HUDEP-2 (cell line): ENCODE results near the gene CRIM1.

Experiments used
- DNase-seq, 76 experiments: peaks; one replicate each; lab custom pipeline; 2025; ENCODE audit not compliant: unreplicated experiment in 76 of 76; lab: John Stamatoyannopoulos, UW

The CRIM1 gene

DNA sequence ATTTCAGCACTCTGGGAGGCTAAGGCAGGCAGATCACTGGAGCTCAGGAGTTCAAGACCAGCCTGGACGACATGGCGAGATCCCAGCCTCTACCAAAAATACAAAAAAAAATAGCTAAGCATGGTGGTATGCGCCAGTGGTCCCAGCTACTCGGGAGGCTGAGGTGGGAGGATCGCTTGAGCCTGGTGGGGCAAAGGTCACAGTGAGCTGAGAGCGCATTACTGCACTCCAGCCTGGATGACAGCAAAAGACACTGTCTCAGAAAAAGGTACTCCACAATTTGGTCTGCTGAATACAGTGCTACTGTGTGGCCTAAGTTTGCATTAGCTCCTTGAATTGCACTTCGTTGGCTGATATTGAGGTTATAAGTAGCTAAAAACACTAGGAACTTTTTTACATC lies 144.5 kb downstream of the CRIM1 start:
- no peak for DNase-seq

DNA sequence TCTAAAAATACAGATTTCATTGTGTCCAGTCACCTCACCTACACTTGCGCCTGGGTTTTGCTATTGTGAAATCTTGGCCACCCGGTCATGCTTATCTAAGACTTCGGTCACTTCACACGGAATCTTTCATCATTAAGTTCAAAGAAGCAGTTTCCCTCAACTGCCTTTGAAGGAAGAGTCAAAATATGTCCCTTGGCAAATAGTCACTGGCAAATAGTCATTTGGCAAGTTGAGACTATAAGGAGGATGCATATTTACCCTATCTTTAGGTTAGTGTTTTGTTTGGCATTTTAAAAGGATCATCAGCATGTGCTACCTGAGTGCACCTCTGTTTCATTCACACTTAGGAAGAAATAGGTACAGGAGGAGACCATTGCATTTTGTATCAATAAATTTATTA lies 146.5 kb downstream of the CRIM1 start:
- no peak for DNase-seq

DNA sequence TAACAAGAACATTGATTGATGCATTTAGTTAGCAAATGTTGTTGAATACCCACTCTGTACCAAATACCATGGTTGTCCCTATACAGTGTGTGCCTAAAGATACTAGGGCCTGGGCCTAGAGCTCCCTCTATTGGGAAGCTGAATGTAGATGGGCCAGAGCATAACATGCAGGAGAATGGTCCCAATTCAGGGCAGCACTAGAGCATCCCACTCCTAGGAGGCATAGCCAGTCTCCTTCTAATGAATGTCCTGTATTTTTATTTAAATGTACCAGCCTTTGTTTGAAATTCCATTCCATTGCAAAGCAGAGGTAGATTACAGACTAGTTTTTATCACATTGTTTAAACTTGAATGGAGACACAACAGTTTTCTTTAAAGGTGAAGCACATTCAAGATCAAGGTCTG lies 151.8 kb downstream of the CRIM1 start:
- peak in 50 of 76 experiments; percentile 4 to 66 (median 35) for DNase-seq

DNA sequence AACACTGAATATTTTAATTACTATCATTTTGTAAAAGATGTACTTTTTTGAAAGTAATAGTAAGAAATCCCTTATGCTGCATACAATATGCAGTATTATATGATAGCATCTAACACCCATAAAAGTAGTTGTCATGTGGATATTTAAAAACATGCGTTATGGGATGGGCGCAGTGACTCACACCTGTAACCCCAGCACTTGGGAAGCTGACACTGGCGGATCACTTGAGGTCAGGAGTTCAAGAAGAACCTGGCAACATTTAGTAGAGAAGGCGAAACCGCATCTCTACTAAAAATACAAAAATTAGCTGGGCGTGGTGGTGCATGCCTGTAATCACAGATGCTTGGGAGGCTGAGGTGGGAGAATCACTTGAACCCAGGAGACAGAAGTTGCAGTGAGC lies 153.5 kb downstream of the CRIM1 start:
- DNase-seq = no peak

DNA sequence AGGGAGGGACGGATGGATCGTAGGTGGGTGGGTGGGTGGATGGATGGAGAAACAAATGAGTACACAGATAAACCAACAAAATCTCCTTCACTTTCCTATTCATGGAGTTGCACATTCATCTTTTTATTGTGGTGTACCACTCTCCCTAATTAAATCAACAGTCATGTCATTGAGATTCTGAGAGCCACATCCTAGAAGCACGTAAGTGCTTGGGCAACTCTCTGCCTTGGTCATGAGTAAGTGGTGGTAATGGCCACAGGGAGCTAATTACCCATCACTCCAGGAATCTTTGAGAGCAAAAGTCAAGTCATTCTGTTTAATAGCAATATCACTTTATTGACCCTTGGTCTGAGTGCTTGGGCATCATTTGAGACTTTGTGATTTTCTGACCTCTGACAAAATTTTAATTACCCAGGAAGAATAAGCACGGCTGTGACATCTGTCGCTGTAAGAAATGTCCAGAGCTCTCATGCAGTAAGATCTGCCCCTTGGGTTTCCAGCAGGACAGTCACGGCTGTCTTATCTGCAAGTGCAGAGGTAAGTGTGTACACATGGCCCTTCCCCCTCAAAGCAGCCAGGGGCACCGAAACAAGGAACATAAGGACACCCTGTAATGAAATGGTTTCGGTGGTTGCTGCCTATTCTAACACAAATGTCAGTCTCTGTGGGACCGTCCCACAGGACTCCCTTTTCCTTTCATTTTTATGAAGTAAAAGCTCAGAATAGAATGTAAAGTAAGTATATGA lies 156.5 kb downstream of the CRIM1 start:
- peak in 6 of 76 experiments; percentile 1 to 14 (median 7) for DNase-seq

DNA sequence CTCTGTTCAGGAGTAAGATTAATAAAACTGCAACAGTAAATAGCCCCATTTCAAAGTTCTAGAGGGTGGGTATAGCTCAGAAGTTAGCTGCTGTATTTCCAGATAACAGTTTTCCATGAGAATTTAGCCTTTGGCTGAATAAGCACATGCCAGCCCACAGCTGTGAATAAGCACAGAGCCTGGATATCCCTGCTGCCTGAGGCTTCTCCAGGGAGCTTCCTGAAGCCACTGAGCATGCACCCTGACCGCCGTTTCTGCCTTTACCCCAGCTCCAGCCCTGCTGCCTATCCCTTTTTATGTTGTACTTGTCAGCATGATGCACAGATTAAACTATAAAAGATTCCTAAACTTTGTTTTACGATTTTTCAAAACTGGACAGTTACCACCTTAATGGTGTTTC lies 157.1 kb downstream of the CRIM1 start:
- DNase-seq = no peak

DNA sequence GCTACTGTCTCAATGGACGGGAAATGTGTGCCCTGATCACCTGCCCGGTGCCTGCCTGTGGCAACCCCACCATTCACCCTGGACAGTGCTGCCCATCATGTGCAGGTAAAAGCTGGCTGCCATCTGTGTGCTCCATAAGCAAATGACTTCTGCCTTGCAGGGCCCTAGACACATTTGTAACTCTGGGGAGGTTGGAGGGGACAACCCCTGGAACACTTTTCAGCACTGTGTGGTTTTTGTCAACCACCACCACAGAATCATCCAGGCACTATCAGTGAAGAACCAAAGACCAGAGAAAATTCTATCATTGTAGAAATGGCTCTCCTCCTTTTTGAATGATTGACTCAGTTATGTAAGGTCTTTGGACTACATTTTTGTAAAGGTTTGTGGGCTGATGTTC lies 158.1 kb downstream of the CRIM1 start:
- DNase-seq = no peak

DNA sequence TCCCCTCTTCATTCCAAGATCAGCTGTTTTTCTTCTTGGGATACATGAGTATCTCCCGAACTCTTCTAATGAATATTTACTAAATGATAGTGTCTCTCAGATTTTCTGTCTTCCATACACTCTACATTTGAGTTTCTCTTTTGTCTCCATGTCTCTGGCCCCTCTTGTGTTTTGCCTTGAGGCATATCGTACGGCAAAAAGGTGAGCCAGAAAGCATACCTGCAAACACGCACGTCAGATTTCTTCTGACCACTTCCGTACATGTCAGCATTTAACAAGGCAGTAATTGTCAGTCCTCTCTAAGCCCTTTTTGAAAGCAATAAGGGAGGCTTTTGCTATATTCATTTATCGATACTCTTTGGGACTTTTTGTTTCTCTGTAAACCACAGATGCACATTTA lies 160.0 kb downstream of the CRIM1 start:
- no peak for DNase-seq

DNA sequence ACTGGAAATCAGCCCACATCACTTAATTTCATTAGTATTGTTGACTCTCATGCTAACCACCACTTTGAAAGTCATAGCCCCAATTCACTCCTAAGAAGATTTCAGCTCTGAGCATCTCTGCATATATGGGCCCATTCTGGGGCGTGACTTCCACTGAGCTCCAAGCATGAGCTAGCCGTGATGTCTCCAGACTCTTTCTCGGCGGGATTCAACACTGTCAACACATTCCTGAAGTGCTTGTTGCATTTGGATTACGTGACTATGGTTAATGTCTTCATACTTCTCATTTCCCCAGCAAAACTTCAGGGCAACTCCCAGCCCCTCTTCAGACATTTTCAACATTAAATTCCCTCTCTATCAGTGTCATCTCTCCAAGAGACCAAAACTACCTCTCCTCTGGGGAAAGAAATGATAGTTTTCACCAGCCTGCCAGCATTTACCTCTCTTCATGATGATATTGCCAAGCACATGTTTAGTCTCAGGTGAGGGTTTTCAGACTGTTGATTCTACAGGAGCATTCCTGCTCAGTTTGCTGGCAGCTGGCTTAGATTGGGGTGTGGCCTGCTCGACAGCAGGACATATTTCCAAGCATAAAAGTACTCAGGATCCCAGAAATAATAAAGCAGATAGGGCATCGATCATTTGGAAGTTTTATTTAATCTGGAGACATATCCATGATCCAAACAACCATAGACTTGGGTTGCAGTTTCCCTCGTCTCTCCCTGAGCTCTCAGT lies 160.7 kb downstream of the CRIM1 start:
- DNase-seq = no peak

DNA sequence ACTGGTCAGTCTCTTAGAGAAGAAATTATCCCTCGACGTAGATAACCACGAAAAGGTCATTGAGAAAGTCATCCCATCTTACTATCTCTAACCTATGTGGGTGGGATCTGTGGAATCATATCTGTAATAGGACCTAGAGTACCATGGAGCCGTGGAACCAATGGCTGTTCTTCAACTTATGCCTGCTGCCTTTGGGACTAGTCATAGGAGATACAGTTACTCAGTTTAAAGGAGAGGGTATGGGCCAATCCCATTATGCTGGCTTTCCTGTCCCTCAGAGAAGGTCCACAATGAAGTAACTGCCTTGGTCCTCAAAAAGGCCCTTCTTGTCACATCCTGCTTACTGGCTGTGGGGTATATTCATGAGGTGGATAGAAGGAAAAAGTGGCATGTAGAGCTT lies 164.9 kb downstream of the CRIM1 start:
- DNase-seq = no peak

DNA sequence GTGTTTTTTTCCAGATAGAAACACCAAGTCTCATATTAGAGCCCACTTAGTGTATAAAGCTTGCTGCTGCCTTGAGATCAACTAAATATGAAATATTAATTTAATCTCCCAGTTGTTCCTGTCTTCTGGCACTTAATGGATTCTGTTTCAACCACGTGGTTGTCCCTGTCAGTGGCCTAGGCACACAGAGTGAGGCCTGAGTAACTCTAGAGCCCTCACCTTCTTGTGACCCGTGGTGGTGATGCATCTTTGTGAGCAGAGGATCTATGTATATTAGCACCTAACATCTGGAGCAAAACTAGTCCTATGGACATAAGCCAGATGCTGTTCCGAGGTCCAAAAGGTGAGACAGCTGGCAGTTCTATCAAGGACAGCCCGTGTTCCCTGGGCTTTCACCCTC lies 167.6 kb downstream of the CRIM1 start:
- DNase-seq = no peak

DNA sequence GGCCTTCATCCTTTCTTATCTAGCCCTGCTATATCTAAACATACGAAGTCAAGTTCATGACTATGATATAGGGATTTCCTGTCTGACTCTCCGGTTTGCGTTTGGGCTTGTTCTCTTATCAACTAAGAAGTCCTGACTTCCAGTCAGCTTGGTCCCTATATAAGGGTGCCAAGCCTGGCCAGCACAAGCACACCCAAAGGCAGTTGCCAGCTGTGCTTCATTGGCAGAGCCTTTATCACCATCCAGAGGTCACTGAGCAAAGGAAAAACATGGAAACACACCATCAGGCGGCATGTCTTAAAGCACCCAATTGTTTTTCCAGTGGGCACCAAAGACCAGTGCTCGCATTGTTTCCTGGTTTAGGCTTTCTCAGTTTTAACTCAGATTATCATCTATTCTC lies 169.7 kb downstream of the CRIM1 start:
- peak in 4 of 76 experiments; percentile 3 to 10 (median 8) for DNase-seq

DNA sequence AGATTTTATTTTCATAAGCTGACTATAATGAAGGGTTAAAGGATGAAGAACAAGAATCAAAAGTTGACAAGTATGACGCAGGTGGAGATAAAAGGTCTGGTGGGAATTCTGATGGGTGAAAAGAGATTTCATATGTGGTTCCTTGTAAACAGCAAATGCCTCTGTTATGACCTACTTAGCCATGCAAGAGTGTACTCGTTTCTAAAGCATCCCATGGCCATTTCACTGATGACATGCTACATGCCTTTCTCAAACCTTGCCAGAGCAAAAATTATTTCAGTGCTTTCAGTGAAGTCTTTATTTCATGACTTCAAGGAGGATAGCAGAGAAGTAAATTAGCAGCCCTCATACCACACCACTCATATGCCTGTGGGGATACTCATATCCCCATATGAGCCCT lies 170.6 kb downstream of the CRIM1 start:
- DNase-seq = no peak

DNA sequence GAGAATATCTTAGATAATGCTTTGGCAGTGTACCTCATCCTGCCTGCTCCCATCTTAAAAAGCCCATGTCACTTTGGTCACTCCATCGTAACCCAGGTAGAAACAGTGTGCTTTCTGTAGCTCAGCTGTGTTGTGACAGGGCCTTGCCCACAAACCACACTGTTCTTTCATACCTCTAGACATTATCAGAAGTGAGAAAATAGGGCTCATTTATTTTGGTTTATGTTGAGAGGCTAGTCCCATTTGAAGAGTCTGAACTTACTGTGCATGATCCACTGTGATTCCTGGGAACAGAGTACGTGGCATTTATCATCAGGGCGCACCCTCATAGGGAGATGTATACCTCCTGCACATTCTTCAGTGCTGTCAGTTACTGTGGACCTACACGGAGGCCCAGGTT lies 172.7 kb downstream of the CRIM1 start:
- DNase-seq = no peak

DNA sequence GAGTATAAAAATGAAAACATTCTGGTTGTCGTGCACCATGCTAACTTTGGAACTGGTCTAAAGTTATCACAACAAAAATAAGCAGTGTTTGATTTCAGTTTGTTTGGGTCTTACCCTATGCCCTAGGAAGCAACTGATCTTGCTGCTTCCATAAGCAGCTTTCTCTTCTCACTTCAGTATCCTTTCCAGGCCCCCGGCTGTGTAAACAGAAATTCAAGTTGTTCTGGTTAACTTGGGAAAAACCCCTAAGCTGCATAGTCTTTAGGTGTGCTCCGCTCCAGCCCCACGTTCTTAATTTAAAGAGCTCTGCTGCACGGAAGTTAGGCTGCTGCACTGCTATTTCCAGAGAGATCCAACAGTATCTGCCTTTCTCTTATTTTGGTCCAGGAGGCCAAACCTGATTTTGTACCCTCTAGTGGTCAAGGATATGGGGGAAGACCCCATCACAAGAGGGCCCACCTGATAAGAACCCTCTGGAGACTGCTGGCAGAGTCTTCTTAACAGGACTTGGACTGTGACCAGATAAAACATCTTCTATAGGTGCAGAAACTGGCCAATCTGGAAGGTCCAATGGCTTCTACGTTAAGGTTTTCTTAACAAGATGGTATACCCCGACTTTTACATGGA lies 173.3 kb downstream of the CRIM1 start:
- DNase-seq = no peak

DNA sequence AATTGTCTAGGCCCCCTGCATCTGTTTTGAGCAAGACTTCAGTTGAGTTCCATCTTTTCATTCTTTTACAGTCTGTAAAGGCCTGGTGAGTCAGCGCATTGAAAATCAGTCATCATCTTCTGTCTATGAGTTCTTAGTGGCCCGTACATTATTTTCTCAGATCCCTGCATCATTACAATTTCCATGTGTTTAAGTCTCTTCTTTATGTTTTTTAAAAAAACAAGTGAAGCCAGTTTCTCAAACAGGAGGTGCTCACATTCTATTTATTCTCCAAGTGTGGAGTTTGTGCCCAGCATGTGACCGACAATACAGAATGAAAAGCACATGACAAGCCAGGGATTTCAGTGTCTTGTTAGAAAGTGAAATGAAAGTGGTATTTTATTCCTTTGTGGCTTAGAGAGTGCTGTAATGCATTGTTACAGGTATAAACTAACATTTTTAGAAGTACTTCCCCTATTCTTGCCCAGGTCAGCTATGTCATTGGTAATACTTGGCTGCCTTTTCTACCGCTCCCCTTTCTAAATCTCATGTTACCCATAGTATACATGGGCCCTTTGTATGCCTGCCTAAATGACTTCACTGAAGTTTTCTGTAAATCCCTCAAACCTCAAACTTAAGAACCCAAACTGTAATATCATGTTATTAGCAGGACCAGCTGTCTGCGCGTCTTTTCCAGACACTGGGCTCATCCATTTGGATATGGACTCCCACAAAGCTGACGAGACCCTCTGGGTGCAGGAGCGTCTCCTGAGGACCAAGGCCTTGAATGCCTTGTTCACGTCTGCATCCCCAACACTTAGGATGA lies 174.8 kb downstream of the CRIM1 start:
- no peak for DNase-seq

DNA sequence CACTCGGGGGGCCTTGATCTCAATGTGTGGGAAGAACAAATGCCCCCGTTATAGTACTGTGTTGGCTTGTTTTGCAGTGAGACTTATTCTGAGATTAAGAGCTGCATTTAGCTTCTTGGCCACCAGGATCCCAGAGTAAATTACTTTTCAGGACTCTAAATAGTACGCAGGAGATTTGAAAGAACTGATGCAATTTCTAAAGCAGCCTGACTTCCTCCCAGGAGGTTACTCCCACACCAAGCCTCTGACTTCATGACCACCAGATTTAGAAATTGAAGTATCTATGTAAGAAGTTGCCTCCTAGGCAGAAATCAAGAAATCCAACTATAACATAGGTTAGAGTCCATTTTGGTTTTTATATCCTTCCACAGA lies 175.4 kb downstream of the CRIM1 start:
- no peak for DNase-seq

DNA sequence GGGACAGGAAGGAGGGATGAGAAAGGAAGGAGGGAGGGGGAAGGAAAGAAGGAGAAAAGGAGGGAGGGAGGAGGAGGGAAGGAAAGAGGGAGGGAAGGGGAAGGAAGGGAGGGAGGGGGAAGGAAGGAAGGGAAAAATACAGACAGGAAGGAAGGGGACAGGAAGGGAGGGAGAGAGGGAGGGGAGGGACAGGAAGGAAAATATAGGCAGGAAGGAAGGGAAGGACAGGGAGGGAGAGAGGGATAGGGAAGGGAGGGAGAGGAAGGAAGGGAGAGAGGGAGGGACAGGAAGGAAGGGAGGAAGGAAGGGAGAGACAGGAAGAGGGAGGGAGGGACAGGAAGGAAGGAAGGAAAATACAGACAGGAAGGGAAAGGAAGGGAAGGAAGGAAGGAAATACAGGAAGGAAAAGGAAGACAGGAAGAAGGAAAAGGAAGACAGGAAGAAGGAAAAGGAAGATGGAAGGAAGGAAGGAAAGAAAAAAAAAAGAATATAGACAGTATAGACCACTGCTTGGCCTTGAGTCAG lies 178.8 kb downstream of the CRIM1 start:
- DNase-seq = no peak

DNA sequence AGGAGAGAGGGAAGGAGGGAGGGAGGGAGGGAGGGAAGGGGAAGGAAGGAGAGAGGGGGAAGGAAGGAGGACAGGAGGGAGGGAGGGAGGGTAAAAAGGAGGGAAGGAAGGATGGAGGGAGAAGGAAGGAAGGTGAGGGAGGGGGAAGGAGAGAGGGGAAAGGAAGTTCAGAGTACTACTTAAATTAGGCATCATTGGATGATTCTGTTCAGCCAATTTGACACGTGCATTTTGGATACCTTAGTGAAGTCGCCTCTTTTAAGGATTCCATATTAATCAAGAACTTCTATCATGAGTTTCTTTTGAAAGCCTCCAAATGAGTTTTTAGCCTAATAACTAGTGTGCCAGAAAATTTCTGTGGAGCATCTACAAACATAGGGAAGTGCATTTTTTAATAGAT lies 179.5 kb downstream of the CRIM1 start:
- DNase-seq = no peak

DNA sequence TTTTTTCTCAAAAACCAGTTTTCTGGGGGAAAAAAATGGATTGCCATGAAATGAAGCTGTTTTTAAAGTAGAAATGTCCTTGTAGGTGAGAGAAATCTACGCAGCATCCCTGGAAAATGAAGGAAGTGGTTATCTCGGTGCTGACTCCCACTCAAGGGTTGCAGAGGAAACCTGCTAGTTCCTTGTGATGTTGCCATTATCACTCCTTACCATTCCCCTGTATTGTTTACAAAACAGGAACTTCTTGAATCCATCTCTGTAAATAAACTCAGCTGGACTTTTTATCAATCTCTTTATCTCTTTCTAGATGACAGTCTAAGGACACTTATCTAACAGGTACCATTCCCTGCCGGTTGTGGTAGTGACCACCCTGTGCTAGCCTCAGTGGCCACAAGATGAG lies 181.2 kb downstream of the CRIM1 start:
- no peak for DNase-seq

DNA sequence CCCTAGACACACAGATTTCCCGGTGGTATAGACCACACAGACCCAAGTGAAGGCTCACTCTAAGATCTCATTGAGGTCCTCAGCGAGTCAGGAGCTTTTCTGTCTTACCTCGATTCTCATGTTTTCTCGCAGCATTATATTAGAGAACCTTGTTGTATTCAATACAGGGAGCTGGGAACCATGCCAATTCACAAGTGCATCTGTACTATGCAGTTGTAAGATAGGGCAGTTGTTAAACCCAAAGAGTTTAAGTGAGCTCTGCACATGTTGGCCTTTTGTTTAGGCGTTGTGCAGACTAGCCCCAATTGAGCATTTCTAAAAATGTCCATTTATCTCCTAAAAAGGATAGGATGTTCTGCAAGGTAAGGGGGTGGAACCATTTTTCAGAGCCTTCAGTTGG lies 182.8 kb downstream of the CRIM1 start:
- DNase-seq = peak in 69 of 76 experiments; percentile 3 to 88 (median 59)
